ENCODE results near the gene RGS7. TPM values are rescaled to one million over a fixed set of nuclear protein-coding genes. Genes with fewer than 3 reads are reported as not detected.
"Not testable (repeated sequence)": the region's sequence is repeated elsewhere in the genome, so short reads cannot be mapped to it uniquely, and the experiment has no call there.

RGS7 gene
- total RNA-seq, 1 experiment from 2014 or later: not detected

GRCh38 chr1:240771450-240771849 is 585.6 kb downstream of the RGS7 start:
- H3K27me3 ChIP-seq (ENCODE audit: low read length): no peaks in the 10 kb centered on the region
- H3K79me2 ChIP-seq (ENCODE audit: low read length): no peaks in the 10 kb centered on the region
- no peak overlapping the region for H3K4me2 ChIP-seq (ENCODE audit: low read depth, low read length, poor library complexity, severe bottlenecking)

DNA sequence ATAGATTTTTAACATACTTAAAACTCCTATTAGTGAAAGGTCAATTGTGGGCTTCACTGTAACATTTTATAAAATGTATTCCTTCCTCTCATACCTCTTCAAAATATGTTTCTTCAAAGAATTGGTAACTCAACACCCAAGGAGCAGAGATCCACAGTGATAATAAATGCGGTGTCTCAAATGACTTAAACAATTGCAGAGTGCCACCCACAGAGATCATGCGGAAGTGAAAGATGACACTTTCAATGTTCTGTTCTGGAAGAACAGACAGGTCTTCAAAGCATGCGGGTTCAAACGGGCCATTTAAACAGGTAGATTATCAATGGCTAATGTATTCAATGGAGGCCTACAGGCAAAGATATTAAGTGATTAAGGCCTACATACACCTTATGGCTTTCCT is 588.0 kb downstream of the RGS7 start:
- Histone ChIP-seq H2AFZ (ENCODE audit: low read length) (no peak overlapping the region), H3K27ac (ENCODE audit: low read length) (no peak overlapping the region), H3K4me2 (ENCODE audit: low read depth, low read length, poor library complexity, severe bottlenecking) (no peak overlapping the region), H3K36me3 (ENCODE audit: insufficient read depth, low read length) (no peaks in the 10 kb centered on the region), H4K20me1 (ENCODE audit: insufficient read depth, low read depth, low read length) (no peaks in the 10 kb centered on the region), H3K79me2 (ENCODE audit: low read length) (no peaks in the 10 kb centered on the region), H3K9ac (ENCODE audit: low read length) (no peak overlapping the region), H3K9me2 (replicated peaks; ENCODE audit: insufficient read depth, low read length) (no peaks in the 10 kb centered on the region), H3K9me3 (ENCODE audit: low read length) (no peaks in the 10 kb centered on the region), H3K27me3 (ENCODE audit: low read length) (peaks cover 4% of the 10 kb centered on the region; the same call in 1 of the 2 replicates), H3K4me3 (ENCODE audit: low read length) (no peak overlapping the region), H3K4me1 (ENCODE audit: low read length) (no peaks in the 10 kb centered on the region)
- no peak for DNase-seq

More at GRCh38 chr1:240771450-240771849, 585.6 kb downstream of the RGS7 start:
- no peaks in the 10 kb centered on the region for H4K20me1 ChIP-seq (ENCODE audit: insufficient read depth, low read depth, low read length)
- no peaks in the 10 kb centered on the region for H3K36me3 ChIP-seq (ENCODE audit: insufficient read depth, low read length)
- no peak overlapping the region for H3K9ac ChIP-seq (ENCODE audit: low read length)
- H3K27ac ChIP-seq (ENCODE audit: low read length): no peak overlapping the region
- H2AFZ ChIP-seq (ENCODE audit: low read length): no peak overlapping the region
- DNase-seq: no peak
- no peaks in the 10 kb centered on the region for H3K4me1 ChIP-seq (ENCODE audit: low read length)
- no peaks in the 10 kb centered on the region for H3K9me2 ChIP-seq (replicated peaks; ENCODE audit: insufficient read depth, low read length)
- no peaks in the 10 kb centered on the region for H3K9me3 ChIP-seq (ENCODE audit: low read length)
- H3K4me3 ChIP-seq (ENCODE audit: low read length): no peak overlapping the region

GRCh38 chr1:240766831-240767230 is 590.2 kb downstream of the RGS7 start:
- Histone ChIP-seq H3K9ac (ENCODE audit: low read length) (no peak overlapping the region), H2AFZ (ENCODE audit: low read length) (no peak overlapping the region), H3K27ac (ENCODE audit: low read length) (no peak overlapping the region)

GRCh38 chr1:240765732-240766363 is 591.2 kb downstream of the RGS7 start:
- no peak overlapping the region for H2AFZ ChIP-seq (ENCODE audit: low read length)
- no peaks in the 10 kb centered on the region for H3K79me2 ChIP-seq (ENCODE audit: low read length)
- H3K9ac ChIP-seq (ENCODE audit: low read length): no peak overlapping the region
- no peak overlapping the region for H3K4me2 ChIP-seq (ENCODE audit: low read depth, low read length, poor library complexity, severe bottlenecking)
- no peaks in the 10 kb centered on the region for H4K20me1 ChIP-seq (ENCODE audit: insufficient read depth, low read depth, low read length)
- H3K27me3 ChIP-seq (ENCODE audit: low read length): peaks cover 4% of the 10 kb centered on the region; the same call in 1 of the 2 replicates
- H3K4me1 ChIP-seq (ENCODE audit: low read length): no peaks in the 10 kb centered on the region
- H3K9me3 ChIP-seq (ENCODE audit: low read length): no peaks in the 10 kb centered on the region
- H3K4me3 ChIP-seq (ENCODE audit: low read length): no peak overlapping the region
- no peaks in the 10 kb centered on the region for H3K9me2 ChIP-seq (replicated peaks; ENCODE audit: insufficient read depth, low read length)
- no peak for DNase-seq
- H3K27ac ChIP-seq (ENCODE audit: low read length): no peak overlapping the region
- no peaks in the 10 kb centered on the region for H3K36me3 ChIP-seq (ENCODE audit: insufficient read depth, low read length)

More at GRCh38 chr1:240766831-240767230, 590.2 kb downstream of the RGS7 start:
- no peak overlapping the region for H3K4me3 ChIP-seq (ENCODE audit: low read length)
- no peak for DNase-seq
- no peaks in the 10 kb centered on the region for H3K79me2 ChIP-seq (ENCODE audit: low read length)
- no peaks in the 10 kb centered on the region for H3K9me3 ChIP-seq (ENCODE audit: low read length)
- no peaks in the 10 kb centered on the region for H3K9me2 ChIP-seq (replicated peaks; ENCODE audit: insufficient read depth, low read length)
- H3K4me2 ChIP-seq (ENCODE audit: low read depth, low read length, poor library complexity, severe bottlenecking): no peak overlapping the region
- H3K36me3 ChIP-seq (ENCODE audit: insufficient read depth, low read length): no peaks in the 10 kb centered on the region
- no peaks in the 10 kb centered on the region for H4K20me1 ChIP-seq (ENCODE audit: insufficient read depth, low read depth, low read length)
- H3K4me1 ChIP-seq (ENCODE audit: low read length): no peaks in the 10 kb centered on the region
- peaks cover 4% of the 10 kb centered on the region; the same call in 1 of the 2 replicates for H3K27me3 ChIP-seq (ENCODE audit: low read length)

DNA sequence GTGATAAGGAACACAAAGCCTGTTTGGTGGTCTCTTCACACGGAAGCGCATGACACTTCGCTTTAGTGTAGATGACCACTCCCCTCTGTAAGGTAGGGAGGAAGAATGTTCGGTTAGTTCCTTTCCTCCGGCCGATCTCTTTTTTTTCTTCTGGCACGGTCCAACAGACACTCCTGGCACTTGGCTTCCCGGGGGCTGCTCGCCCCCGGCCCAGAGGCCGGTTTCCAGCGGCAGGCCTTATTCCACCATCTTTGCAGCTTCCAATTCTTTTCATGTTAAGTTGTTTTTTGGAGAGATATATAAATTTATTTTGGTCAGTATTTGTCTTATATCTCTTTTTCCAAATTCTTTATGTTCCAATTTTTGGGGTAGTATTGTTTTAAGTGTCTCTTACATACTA is 593.2 kb downstream of the RGS7 start:
- Histone ChIP-seq H3K79me2 (ENCODE audit: low read length) (no peaks in the 10 kb centered on the region), H3K4me2 (ENCODE audit: low read depth, low read length, poor library complexity, severe bottlenecking) (no peak overlapping the region), H3K9me2 (replicated peaks; ENCODE audit: insufficient read depth, low read length) (no peaks in the 10 kb centered on the region), H3K4me1 (ENCODE audit: low read length) (no peaks in the 10 kb centered on the region), H3K9ac (ENCODE audit: low read length) (no peak overlapping the region), H3K9me3 (ENCODE audit: low read length) (no peaks in the 10 kb centered on the region), H3K4me3 (ENCODE audit: low read length) (no peak overlapping the region), H3K27ac (ENCODE audit: low read length) (no peak overlapping the region), H3K27me3 (ENCODE audit: low read length) (peaks cover 4% of the 10 kb centered on the region; the same call in 1 of the 2 replicates), H4K20me1 (ENCODE audit: insufficient read depth, low read depth, low read length) (no peaks in the 10 kb centered on the region), H3K36me3 (ENCODE audit: insufficient read depth, low read length) (no peaks in the 10 kb centered on the region), H2AFZ (ENCODE audit: low read length) (no peak overlapping the region)
- DNase-seq: no peak

GRCh38 chr1:240763095-240763494 is 593.9 kb downstream of the RGS7 start:
- not testable (repeated sequence) for H3K36me3 ChIP-seq (ENCODE audit: insufficient read depth, low read length); H3K9ac ChIP-seq (ENCODE audit: low read length); H3K27ac ChIP-seq (ENCODE audit: low read length); H3K4me2 ChIP-seq (ENCODE audit: low read depth, low read length, poor library complexity, severe bottlenecking); H3K79me2 ChIP-seq (ENCODE audit: low read length); DNase-seq; H3K27me3 ChIP-seq (ENCODE audit: low read length); H3K9me2 ChIP-seq (replicated peaks; ENCODE audit: insufficient read depth, low read length); H3K4me3 ChIP-seq (ENCODE audit: low read length); H4K20me1 ChIP-seq (ENCODE audit: insufficient read depth, low read depth, low read length); H3K9me3 ChIP-seq (ENCODE audit: low read length); H2AFZ ChIP-seq (ENCODE audit: low read length); H3K4me1 ChIP-seq (ENCODE audit: low read length)

GRCh38 chr1:240762471-240762987 is 594.5 kb downstream of the RGS7 start:
- H3K4me3 ChIP-seq (ENCODE audit: low read length); H2AFZ ChIP-seq (ENCODE audit: low read length); H3K79me2 ChIP-seq (ENCODE audit: low read length); DNase-seq; H3K4me2 ChIP-seq (ENCODE audit: low read depth, low read length, poor library complexity, severe bottlenecking); H3K9me2 ChIP-seq (replicated peaks; ENCODE audit: insufficient read depth, low read length); H3K36me3 ChIP-seq (ENCODE audit: insufficient read depth, low read length); H3K4me1 ChIP-seq (ENCODE audit: low read length); H3K27me3 ChIP-seq (ENCODE audit: low read length); H3K27ac ChIP-seq (ENCODE audit: low read length); H4K20me1 ChIP-seq (ENCODE audit: insufficient read depth, low read depth, low read length); H3K9me3 ChIP-seq (ENCODE audit: low read length); H3K9ac ChIP-seq (ENCODE audit: low read length): not testable (repeated sequence)

GRCh38 chr1:240758777-240759176 is 598.2 kb downstream of the RGS7 start:
- H3K9me3 ChIP-seq (ENCODE audit: low read length); DNase-seq; H3K79me2 ChIP-seq (ENCODE audit: low read length); H3K9me2 ChIP-seq (replicated peaks; ENCODE audit: insufficient read depth, low read length); H3K36me3 ChIP-seq (ENCODE audit: insufficient read depth, low read length); H3K4me1 ChIP-seq (ENCODE audit: low read length); H3K4me3 ChIP-seq (ENCODE audit: low read length); H3K27me3 ChIP-seq (ENCODE audit: low read length); H4K20me1 ChIP-seq (ENCODE audit: insufficient read depth, low read depth, low read length); H3K4me2 ChIP-seq (ENCODE audit: low read depth, low read length, poor library complexity, severe bottlenecking); H3K27ac ChIP-seq (ENCODE audit: low read length); H3K9ac ChIP-seq (ENCODE audit: low read length); H2AFZ ChIP-seq (ENCODE audit: low read length): not testable (repeated sequence)
